Measurements from ENCODE around the gene TMEM131L. TPM values are rescaled to one million over a fixed set of nuclear protein-coding genes. Genes with fewer than 3 reads are reported as not detected.

Gene TMEM131L
- total RNA-seq, 1 experiment from 2014 or later: 19.7 TPM

GRCh38 chr4:153645183-153645582 is 179.0 kb downstream of the TMEM131L start:
- no peak for ATAC-seq
- POLR2A ChIA-PET: no interaction called here

More at GRCh38 chr4:153645183-153645582, 179.0 kb downstream of the TMEM131L start:
- Histone ChIP-seq H3K9ac (ENCODE audit: low read length) (no peak overlapping the region), H3K27ac (ENCODE audit: low read depth, low read length) (no peak overlapping the region), H3K4me1 (ENCODE audit: control insufficient read depth in 1 of 2, insufficient read depth in 2 of 2, low read length in 2 of 2) (0 out of 4 replicates have a peak, but pooled peaks cover 0 to 5% of the 10 kb centered on the region in 2 experiments), H3K36me3 (ENCODE audit: control insufficient read depth in 1 of 2, insufficient read depth in 2 of 2, low read length in 2 of 2) (no peaks in the 10 kb centered on the region), H3K79me2 (ENCODE audit: insufficient read depth, low read length) (no peaks in the 10 kb centered on the region), H3K27me3 (ENCODE audit: insufficient read depth, low read length) (no peaks in the 10 kb centered on the region), H3K9me2 (ENCODE audit: insufficient read depth) (no peaks in the 10 kb centered on the region), H4K20me1 (ENCODE audit: insufficient read depth) (no peaks in the 10 kb centered on the region), H3K4me3 (replicated peaks in 1 of 2; ENCODE audit: low read depth in 1 of 2, low read length in 2 of 2) (no peak overlapping the region), H3K9me3 (ENCODE audit: control insufficient read depth in 1 of 2, insufficient read depth in 1 of 2, low read depth in 1 of 2, low read length in 2 of 2) (no peaks in the 10 kb centered on the region), H3K4me2 (ENCODE audit: low read length) (no peak overlapping the region), H2AFZ (ENCODE audit: low read depth, low read length, poor library complexity, severe bottlenecking) (no peak overlapping the region)
- intact Hi-C loops (cut with micrococcal nuclease): no loop called here
- ChIA-PET CTCF (interaction anchor here (1.0 kb wide), 1 partner anchor 88 kb away, joined by 3 read pairs; no protein-coding TSS in a partner anchor), RAD21 (ENCODE audit: low non-redundant PET in 1 of 2, low total read pairs in 2 of 2, uncharacterized antibody in 2 of 2, unreplicated experiment in 2 of 2) (no interaction called here)
- TF ChIP-seq CBX3 (IDR thresholded peaks at IDR 0.05; ENCODE audit: low read depth) (0 out of 2 replicates have a peak, but pooled peaks have one; percentile 35), CTCF (IDR thresholded peaks at IDR 0.05 in 2 of 3, conservative IDR thresholded peaks at IDR 0.05 in 1 of 3; ENCODE audit: borderline replicate concordance in 1 of 3, insufficient read depth in 1 of 3, low read depth in 2 of 3, low read length in 2 of 3) (peak; percentile 8 to 58 (median 45); a peak in 5 of 6 replicates), RAD21 (IDR thresholded peaks at IDR 0.05; ENCODE audit: low read depth) (peak; percentile 27)
- TF ChIP-seq, protein P1, sequence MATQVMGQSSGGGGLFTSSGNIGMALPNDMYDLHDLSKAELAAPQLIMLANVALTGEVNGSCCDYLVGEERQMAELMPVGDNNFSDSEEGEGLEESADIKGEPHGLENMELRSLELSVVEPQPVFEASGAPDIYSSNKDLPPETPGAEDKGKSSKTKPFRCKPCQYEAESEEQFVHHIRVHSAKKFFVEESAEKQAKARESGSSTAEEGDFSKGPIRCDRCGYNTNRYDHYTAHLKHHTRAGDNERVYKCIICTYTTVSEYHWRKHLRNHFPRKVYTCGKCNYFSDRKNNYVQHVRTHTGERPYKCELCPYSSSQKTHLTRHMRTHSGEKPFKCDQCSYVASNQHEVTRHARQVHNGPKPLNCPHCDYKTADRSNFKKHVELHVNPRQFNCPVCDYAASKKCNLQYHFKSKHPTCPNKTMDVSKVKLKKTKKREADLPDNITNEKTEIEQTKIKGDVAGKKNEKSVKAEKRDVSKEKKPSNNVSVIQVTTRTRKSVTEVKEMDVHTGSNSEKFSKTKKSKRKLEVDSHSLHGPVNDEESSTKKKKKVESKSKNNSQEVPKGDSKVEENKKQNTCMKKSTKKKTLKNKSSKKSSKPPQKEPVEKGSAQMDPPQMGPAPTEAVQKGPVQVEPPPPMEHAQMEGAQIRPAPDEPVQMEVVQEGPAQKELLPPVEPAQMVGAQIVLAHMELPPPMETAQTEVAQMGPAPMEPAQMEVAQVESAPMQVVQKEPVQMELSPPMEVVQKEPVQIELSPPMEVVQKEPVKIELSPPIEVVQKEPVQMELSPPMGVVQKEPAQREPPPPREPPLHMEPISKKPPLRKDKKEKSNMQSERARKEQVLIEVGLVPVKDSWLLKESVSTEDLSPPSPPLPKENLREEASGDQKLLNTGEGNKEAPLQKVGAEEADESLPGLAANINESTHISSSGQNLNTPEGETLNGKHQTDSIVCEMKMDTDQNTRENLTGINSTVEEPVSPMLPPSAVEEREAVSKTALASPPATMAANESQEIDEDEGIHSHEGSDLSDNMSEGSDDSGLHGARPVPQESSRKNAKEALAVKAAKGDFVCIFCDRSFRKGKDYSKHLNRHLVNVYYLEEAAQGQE (IDR thresholded peaks at IDR 0.05; ENCODE audit: low read depth): no peak
- BruUV-seq (replicated peaks): no TSS peak
- DNase-seq (ENCODE audit: low read depth, low spot score): no peak
